Stimulated activated CD8-positive, alpha-beta memory T cell treated with anti-CD3 and anti-CD28 coated beads, Interleukin-15, amount 100 ng/mL, for 24 hours (primary cell): ENCODE data around the gene FHIP1A.

ENCODE experiments used
- DNase-seq: peaks from one replicate; pipeline ENCODE4 v3.0.0-alpha.2; 2020; ENCODE audit warnings: low read depth

The FHIP1A gene

GRCh38 chr4:151458148-151458547 is 49.2 kb downstream of the FHIP1A start:
- no peak for DNase-seq
